Lower lobe of right lung (tissue), 2 donors: ENCODE measurements around the gene HOXA10. TPM values are rescaled to one million over a fixed set of nuclear protein-coding genes. Genes with fewer than 3 reads are reported as not detected.
A peak's percentile ranks its signal among the peaks of the same experiment; 100 is the strongest.

Experiments used
- ATAC-seq, 2 donors: fragments of 200-7000 bp; cut with Tn5 transposase; one replicate each; pipeline ENCODE4 v1.9.1; 2020 to 2022; ENCODE audit warnings: mild to moderate bottlenecking in 2 of 2, moderate library complexity in 2 of 2
- DNase-seq: peaks from one replicate; pipeline ENCODE4 v3.0.0-alpha.2; 2020
- H3K27ac ChIP-seq: fragments of 200-600 bp; one replicate; pipeline ENCODE4 v1.8.0; 2022
- H3K27me3 ChIP-seq: fragments of 200-600 bp; one replicate; pipeline ENCODE4 v1.8.0; 2022; ENCODE audit warnings: low read depth
- H3K36me3 ChIP-seq: fragments of 200-600 bp; one replicate; pipeline ENCODE4 v1.8.0; 2022; ENCODE audit warnings: mild to moderate bottlenecking
- H3K4me1 ChIP-seq: fragments of 200-600 bp; one replicate; pipeline ENCODE4 v1.8.0; 2022
- H3K4me3 ChIP-seq: fragments of 200-600 bp; one replicate; pipeline ENCODE4 v1.8.0; 2022; ENCODE audit warnings: mild to moderate bottlenecking
- H3K9me3 ChIP-seq: fragments of 200-600 bp; one replicate; pipeline ENCODE4 v1.8.0; 2022
- CTCF ChIP-seq: fragments of 200-600 bp; IDR thresholded peaks from one replicate; pipeline ENCODE4 v1.8.0; 2022; ENCODE audit warnings: antibody characterized with exemption, mild to moderate bottlenecking
- intact Hi-C: fragments of 100-400 bp; cut with DNase I; formaldehyde crosslinking; loops from one replicate; pipeline ENCODE4 v1.11.0; 2022
- total RNA-seq: library from RNA; stranded (reverse); fragmentation: NEBNext Ultra II Directional; extraction: Animal tissue kit (Norgen Biotek cat#: 25700); gene quantifications from one replicate; pipeline ENCODE4 v1.2.1, GENCODE V29; 2021
- donor health status: DM: no; HTN: yes; CAD: no; lungs with severe emphysema.

The HOXA10 gene
- total RNA-seq, 1 donor from 2014 or later = 0.38 TPM

GRCh38 chr7:27205325-27206280 lies 31.5 kb upstream of the HOXA10 start:
- Histone ChIP-seq H3K9me3 (no peaks in the 10 kb centered on the region), H3K27ac (no peak overlapping the region), H3K4me3 (no peak overlapping the region), H3K4me1 (peaks cover 28% of the 10 kb centered on the region), H3K36me3 (no peaks in the 10 kb centered on the region), H3K27me3 (peaks cover 97% of the 10 kb centered on the region)
- ATAC-seq (no peak), DNase-seq (no peak)
- intact Hi-C loops = no loop called here
- TF ChIP-seq CTCF = no peak

GRCh38 chr7:27204851-27205322 lies 30.8 kb upstream of the HOXA10 start:
- TF ChIP-seq CTCF = no peak
- H3K4me3 ChIP-seq = no peak overlapping the region
- H3K27ac ChIP-seq = no peak overlapping the region
- H3K27me3 ChIP-seq = peaks cover 96% of the 10 kb centered on the region
- H3K9me3 ChIP-seq = no peaks in the 10 kb centered on the region
- DNase-seq (no peak), ATAC-seq (peak in 1 of 2 donors; percentile 6)
- H3K36me3 ChIP-seq = no peaks in the 10 kb centered on the region
- peaks cover 30% of the 10 kb centered on the region for H3K4me1 ChIP-seq
- intact Hi-C loops = no loop called here

- Histone ChIP-seq H3K36me3 (no peaks in the 10 kb centered on the region), H3K27ac (no peak overlapping the region), H3K4me3 (no peak overlapping the region), H3K4me1 (peaks cover 33% of the 10 kb centered on the region), H3K27me3 (peaks cover 91% of the 10 kb centered on the region), H3K9me3 (no peaks in the 10 kb centered on the region)
- ATAC-seq = no peak
- intact Hi-C loops = no loop called here
- no peak for DNase-seq
- TF ChIP-seq CTCF = no peak
Measured at GRCh38 chr7:27203964-27204594, 30.0 kb upstream of the HOXA10 start.

- TF ChIP-seq CTCF = no peak
- Histone ChIP-seq H3K27ac (no peak overlapping the region), H3K27me3 (peaks cover 92% of the 10 kb centered on the region), H3K9me3 (no peaks in the 10 kb centered on the region), H3K36me3 (no peaks in the 10 kb centered on the region), H3K4me1 (peaks cover 38% of the 10 kb centered on the region), H3K4me3 (no peak overlapping the region)
- intact Hi-C loops = no loop called here
- ATAC-seq = no peak
- DNase-seq = no peak
Measured at GRCh38 chr7:27203365-27203953, 29.3 kb upstream of the HOXA10 start.

GRCh38 chr7:27202862-27203134 lies 28.7 kb upstream of the HOXA10 start:
- Histone ChIP-seq H3K9me3 (no peaks in the 10 kb centered on the region), H3K4me1 (peaks cover 41% of the 10 kb centered on the region), H3K36me3 (no peaks in the 10 kb centered on the region), H3K4me3 (no peak overlapping the region), H3K27ac (no peak overlapping the region), H3K27me3 (peaks cover 94% of the 10 kb centered on the region)
- ATAC-seq (no peak), DNase-seq (no peak)
- no peak for TF ChIP-seq CTCF
- intact Hi-C loops = no loop called here
